GM23338 (cell line): ENCODE results near the gene ASB5. TPM values are rescaled to one million over a fixed set of nuclear protein-coding genes. Genes with fewer than 3 reads are reported as not detected.

Experiments
- ATAC-seq: fragments of 200-7000 bp; cut with Tn5 transposase; 3 replicates; pipeline ENCODE4 v1.9.1; 2020
- DNase-seq: peaks from one replicate; pipeline ENCODE4 v3.0.0-alpha.2; 2015; ENCODE audit warnings: low spot score
- H2AFZ ChIP-seq: fragments of 200-600 bp; sonication (generic); 2 replicates; pipeline ENCODE4 v1.8.0; 2016; ENCODE audit warnings: antibody characterized with exemption, mild to moderate bottlenecking, moderate library complexity
- H3F3A ChIP-seq: fragments of 200-600 bp; sonication (generic); replicated peaks from 2 replicates; pipeline ENCODE4 v1.8.0; 2017; ENCODE audit warnings: antibody characterized with exemption, mixed run types, low read depth
- H3K27ac ChIP-seq: fragments of 200-600 bp; sonication (generic); 2 replicates; pipeline ENCODE4 v1.6.1; 2016; ENCODE audit warnings: low read depth
- H3K27me3 ChIP-seq: fragments of 200-600 bp; sonication (generic); 2 replicates; pipeline ENCODE4 v1.8.0; 2016; ENCODE audit warnings: mild to moderate bottlenecking, mixed run types, moderate library complexity; ENCODE audit not compliant: insufficient read depth
- H3K36me3 ChIP-seq: fragments of 200-600 bp; sonication (generic); 2 replicates; pipeline ENCODE4 v1.8.0; 2016; ENCODE audit warnings: mild to moderate bottlenecking; ENCODE audit not compliant: insufficient read depth
- H3K4me1 ChIP-seq: fragments of 200-600 bp; sonication (generic); 2 replicates; pipeline ENCODE4 v1.8.0; 2016; ENCODE audit warnings: mild to moderate bottlenecking, moderate library complexity; ENCODE audit not compliant: insufficient read depth
- H3K4me2 ChIP-seq: fragments of 200-600 bp; sonication (generic); 2 replicates; pipeline ENCODE4 v1.7.1; 2017; ENCODE audit warnings: mixed run types
- H3K4me3 ChIP-seq: fragments of 200-600 bp; sonication (generic); 2 replicates; pipeline ENCODE4 v1.6.1; 2016; ENCODE audit warnings: mixed run types
- H3K79me2 ChIP-seq: fragments of 200-600 bp; sonication (generic); replicated peaks from 2 replicates; pipeline ENCODE4 v1.8.0; 2017; ENCODE audit warnings: mild to moderate bottlenecking; ENCODE audit not compliant: insufficient read depth
- H3K9me2 ChIP-seq: fragments of 200-600 bp; sonication (generic); 2 replicates; pipeline ENCODE4 v1.8.0; 2017; ENCODE audit not compliant: insufficient read depth
- H4K20me1 ChIP-seq: fragments of 200-600 bp; sonication (generic); replicated peaks from 2 replicates; pipeline ENCODE4 v1.8.0; 2017; ENCODE audit warnings: mild to moderate bottlenecking; ENCODE audit not compliant: insufficient read depth
- H3K27ac Mint-ChIP-seq: 2 replicates; pipeline ENCODE4 v1.8.0; 2020; ENCODE audit warnings: inconsistent platforms, mild to moderate bottlenecking, moderate library complexity, mixed read lengths
- H3K27me3 Mint-ChIP-seq: 3 replicates; pipeline ENCODE4 v1.8.0; 2022; ENCODE audit warnings: low read depth, mild to moderate bottlenecking, moderate library complexity, mixed read lengths, inconsistent platforms; ENCODE audit not compliant: insufficient read depth, poor library complexity
- H3K36me3 Mint-ChIP-seq: 3 replicates; pipeline ENCODE4 v1.8.0; 2021; ENCODE audit warnings: low read depth, mild to moderate bottlenecking, inconsistent platforms, moderate library complexity, mixed read lengths
- H3K4me1 Mint-ChIP-seq: 3 replicates; pipeline ENCODE4 v1.8.0; 2020; ENCODE audit warnings: mild to moderate bottlenecking, inconsistent platforms, mixed read lengths
- H3K4me3 Mint-ChIP-seq: 3 replicates; pipeline ENCODE4 v1.8.0; 2021; ENCODE audit warnings: moderate library complexity, mild to moderate bottlenecking, inconsistent platforms, mixed read lengths
- H3K9me3 Mint-ChIP-seq: 3 replicates; pipeline ENCODE4 v1.8.0; 2020; ENCODE audit warnings: moderate library complexity, mild to moderate bottlenecking, inconsistent platforms, mixed read lengths
- CREB1 ChIP-seq: fragments of 250-450 bp; sonication (Bioruptor Pico); IDR thresholded peaks from 2 replicates; pipeline ENCODE4 v1.5.0; 2020; ENCODE audit warnings: low read depth, mild to moderate bottlenecking, moderate library complexity
- EZH2phosphoT487 ChIP-seq: fragments of 200-600 bp; sonication (generic); IDR thresholded peaks from one replicate; pipeline ENCODE4 v1.8.1; 2018; ENCODE audit warnings: antibody characterized with exemption; ENCODE audit not compliant: unreplicated experiment
- JUNB ChIP-seq: IDR thresholded peaks from one replicate; pipeline ENCODE4 v1.6.1; 2016; ENCODE audit warnings: antibody characterized with exemption; ENCODE audit not compliant: unreplicated experiment
- NANOG ChIP-seq: IDR thresholded peaks from 2 replicates; pipeline ENCODE4 v1.6.1; 2016; ENCODE audit warnings: antibody characterized with exemption, borderline replicate concordance
- ZNF114 ChIP-seq: fragments of 250-450 bp; sonication (Bioruptor Pico); IDR thresholded peaks from 2 replicates; pipeline ENCODE4 v1.5.0; 2020; ENCODE audit warnings: mild to moderate bottlenecking, moderate library complexity
- ZNF331 ChIP-seq: fragments of 250-450 bp; sonication (Bioruptor Pico); IDR thresholded peaks from 2 replicates; pipeline ENCODE4 v1.5.0; 2020; ENCODE audit warnings: low read depth, mild to moderate bottlenecking, moderate library complexity
- polyA plus RNA-seq: library from polyadenylated mRNA; unstranded; fragments of >200 nt; fragmentation: Nextera tagmentation; extraction: Ambion mirVana; gene quantifications from 2 replicates; pipeline ENCODE4 v1.2.1, GENCODE V29; 2016
- total RNA-seq: library from RNA; depleted of rRNA; stranded (reverse); fragments of >200 nt; shearing (Covaris generic); gene quantifications from 2 replicates; pipeline ENCODE4 v1.2.3, GENCODE V29; 2014
- TF ChIP-seq, protein P1 (sequence below): IDR thresholded peaks from one replicate; pipeline ENCODE4 v1.6.1; 2018; ENCODE audit warnings: antibody characterized with exemption; ENCODE audit not compliant: unreplicated experiment
- TF ChIP-seq, protein P2 (sequence below): IDR thresholded peaks from 2 replicates; pipeline ENCODE4 v1.6.1; 2016; ENCODE audit warnings: antibody characterized with exemption
- TF ChIP-seq, protein P3 (sequence below): fragments of 250-450 bp; sonication (Bioruptor Pico); IDR thresholded peaks from 2 replicates; pipeline ENCODE4 v1.5.0; 2020; ENCODE audit warnings: mild to moderate bottlenecking, moderate library complexity

Gene ASB5
- total and polyA plus RNA-seq, 2 experiments from 2014 or later, result not detected

- H3K27me3 Mint-ChIP-seq, result peaks cover 4% of the 10 kb centered on the region
- H3K27ac ChIP-seq, result no peak overlapping the region
Observed at GRCh38 chr4:176207839-176208238, 61.2 kb downstream of the ASB5 start.

More at GRCh38 chr4:176207839-176208238, 61.2 kb downstream of the ASB5 start:
- Mint-ChIP-seq H3K27ac (no peak overlapping the region), H3K4me1 (peaks cover 15% of the 10 kb centered on the region), H3K4me3 (no peak overlapping the region), H3K9me3 (peaks cover 4% of the 10 kb centered on the region; the same call in 2 of the 3 replicates), H3K36me3 (no peaks in the 10 kb centered on the region)
- no peak overlapping the region for H3K4me3 ChIP-seq
- no peaks in the 10 kb centered on the region for H3F3A ChIP-seq
- no peaks in the 10 kb centered on the region for H4K20me1 ChIP-seq
- H3K79me2 ChIP-seq, result no peaks in the 10 kb centered on the region
- DNase-seq (no peak), ATAC-seq (no peak)
- peaks cover 6% of the 10 kb centered on the region for H3K9me2 ChIP-seq
- no peaks in the 10 kb centered on the region for H3K36me3 ChIP-seq
- H3K4me1 ChIP-seq, result no peaks in the 10 kb centered on the region
- no peak overlapping the region for H3K4me2 ChIP-seq
- TF ChIP-seq ZNF114 (no peak), CREB1 (CRISPR knock-in tag) (no peak), JUNB (no peak), EZH2phosphoT487 (no peak), ZNF331 (CRISPR knock-in tag) (no peak), NANOG (no peak)
- TF ChIP-seq, protein P1, sequence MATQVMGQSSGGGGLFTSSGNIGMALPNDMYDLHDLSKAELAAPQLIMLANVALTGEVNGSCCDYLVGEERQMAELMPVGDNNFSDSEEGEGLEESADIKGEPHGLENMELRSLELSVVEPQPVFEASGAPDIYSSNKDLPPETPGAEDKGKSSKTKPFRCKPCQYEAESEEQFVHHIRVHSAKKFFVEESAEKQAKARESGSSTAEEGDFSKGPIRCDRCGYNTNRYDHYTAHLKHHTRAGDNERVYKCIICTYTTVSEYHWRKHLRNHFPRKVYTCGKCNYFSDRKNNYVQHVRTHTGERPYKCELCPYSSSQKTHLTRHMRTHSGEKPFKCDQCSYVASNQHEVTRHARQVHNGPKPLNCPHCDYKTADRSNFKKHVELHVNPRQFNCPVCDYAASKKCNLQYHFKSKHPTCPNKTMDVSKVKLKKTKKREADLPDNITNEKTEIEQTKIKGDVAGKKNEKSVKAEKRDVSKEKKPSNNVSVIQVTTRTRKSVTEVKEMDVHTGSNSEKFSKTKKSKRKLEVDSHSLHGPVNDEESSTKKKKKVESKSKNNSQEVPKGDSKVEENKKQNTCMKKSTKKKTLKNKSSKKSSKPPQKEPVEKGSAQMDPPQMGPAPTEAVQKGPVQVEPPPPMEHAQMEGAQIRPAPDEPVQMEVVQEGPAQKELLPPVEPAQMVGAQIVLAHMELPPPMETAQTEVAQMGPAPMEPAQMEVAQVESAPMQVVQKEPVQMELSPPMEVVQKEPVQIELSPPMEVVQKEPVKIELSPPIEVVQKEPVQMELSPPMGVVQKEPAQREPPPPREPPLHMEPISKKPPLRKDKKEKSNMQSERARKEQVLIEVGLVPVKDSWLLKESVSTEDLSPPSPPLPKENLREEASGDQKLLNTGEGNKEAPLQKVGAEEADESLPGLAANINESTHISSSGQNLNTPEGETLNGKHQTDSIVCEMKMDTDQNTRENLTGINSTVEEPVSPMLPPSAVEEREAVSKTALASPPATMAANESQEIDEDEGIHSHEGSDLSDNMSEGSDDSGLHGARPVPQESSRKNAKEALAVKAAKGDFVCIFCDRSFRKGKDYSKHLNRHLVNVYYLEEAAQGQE, result no peak
- TF ChIP-seq, protein P2, sequence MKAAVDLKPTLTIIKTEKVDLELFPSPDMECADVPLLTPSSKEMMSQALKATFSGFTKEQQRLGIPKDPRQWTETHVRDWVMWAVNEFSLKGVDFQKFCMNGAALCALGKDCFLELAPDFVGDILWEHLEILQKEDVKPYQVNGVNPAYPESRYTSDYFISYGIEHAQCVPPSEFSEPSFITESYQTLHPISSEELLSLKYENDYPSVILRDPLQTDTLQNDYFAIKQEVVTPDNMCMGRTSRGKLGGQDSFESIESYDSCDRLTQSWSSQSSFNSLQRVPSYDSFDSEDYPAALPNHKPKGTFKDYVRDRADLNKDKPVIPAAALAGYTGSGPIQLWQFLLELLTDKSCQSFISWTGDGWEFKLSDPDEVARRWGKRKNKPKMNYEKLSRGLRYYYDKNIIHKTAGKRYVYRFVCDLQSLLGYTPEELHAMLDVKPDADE, result no peak
- TF ChIP-seq, protein P3, sequence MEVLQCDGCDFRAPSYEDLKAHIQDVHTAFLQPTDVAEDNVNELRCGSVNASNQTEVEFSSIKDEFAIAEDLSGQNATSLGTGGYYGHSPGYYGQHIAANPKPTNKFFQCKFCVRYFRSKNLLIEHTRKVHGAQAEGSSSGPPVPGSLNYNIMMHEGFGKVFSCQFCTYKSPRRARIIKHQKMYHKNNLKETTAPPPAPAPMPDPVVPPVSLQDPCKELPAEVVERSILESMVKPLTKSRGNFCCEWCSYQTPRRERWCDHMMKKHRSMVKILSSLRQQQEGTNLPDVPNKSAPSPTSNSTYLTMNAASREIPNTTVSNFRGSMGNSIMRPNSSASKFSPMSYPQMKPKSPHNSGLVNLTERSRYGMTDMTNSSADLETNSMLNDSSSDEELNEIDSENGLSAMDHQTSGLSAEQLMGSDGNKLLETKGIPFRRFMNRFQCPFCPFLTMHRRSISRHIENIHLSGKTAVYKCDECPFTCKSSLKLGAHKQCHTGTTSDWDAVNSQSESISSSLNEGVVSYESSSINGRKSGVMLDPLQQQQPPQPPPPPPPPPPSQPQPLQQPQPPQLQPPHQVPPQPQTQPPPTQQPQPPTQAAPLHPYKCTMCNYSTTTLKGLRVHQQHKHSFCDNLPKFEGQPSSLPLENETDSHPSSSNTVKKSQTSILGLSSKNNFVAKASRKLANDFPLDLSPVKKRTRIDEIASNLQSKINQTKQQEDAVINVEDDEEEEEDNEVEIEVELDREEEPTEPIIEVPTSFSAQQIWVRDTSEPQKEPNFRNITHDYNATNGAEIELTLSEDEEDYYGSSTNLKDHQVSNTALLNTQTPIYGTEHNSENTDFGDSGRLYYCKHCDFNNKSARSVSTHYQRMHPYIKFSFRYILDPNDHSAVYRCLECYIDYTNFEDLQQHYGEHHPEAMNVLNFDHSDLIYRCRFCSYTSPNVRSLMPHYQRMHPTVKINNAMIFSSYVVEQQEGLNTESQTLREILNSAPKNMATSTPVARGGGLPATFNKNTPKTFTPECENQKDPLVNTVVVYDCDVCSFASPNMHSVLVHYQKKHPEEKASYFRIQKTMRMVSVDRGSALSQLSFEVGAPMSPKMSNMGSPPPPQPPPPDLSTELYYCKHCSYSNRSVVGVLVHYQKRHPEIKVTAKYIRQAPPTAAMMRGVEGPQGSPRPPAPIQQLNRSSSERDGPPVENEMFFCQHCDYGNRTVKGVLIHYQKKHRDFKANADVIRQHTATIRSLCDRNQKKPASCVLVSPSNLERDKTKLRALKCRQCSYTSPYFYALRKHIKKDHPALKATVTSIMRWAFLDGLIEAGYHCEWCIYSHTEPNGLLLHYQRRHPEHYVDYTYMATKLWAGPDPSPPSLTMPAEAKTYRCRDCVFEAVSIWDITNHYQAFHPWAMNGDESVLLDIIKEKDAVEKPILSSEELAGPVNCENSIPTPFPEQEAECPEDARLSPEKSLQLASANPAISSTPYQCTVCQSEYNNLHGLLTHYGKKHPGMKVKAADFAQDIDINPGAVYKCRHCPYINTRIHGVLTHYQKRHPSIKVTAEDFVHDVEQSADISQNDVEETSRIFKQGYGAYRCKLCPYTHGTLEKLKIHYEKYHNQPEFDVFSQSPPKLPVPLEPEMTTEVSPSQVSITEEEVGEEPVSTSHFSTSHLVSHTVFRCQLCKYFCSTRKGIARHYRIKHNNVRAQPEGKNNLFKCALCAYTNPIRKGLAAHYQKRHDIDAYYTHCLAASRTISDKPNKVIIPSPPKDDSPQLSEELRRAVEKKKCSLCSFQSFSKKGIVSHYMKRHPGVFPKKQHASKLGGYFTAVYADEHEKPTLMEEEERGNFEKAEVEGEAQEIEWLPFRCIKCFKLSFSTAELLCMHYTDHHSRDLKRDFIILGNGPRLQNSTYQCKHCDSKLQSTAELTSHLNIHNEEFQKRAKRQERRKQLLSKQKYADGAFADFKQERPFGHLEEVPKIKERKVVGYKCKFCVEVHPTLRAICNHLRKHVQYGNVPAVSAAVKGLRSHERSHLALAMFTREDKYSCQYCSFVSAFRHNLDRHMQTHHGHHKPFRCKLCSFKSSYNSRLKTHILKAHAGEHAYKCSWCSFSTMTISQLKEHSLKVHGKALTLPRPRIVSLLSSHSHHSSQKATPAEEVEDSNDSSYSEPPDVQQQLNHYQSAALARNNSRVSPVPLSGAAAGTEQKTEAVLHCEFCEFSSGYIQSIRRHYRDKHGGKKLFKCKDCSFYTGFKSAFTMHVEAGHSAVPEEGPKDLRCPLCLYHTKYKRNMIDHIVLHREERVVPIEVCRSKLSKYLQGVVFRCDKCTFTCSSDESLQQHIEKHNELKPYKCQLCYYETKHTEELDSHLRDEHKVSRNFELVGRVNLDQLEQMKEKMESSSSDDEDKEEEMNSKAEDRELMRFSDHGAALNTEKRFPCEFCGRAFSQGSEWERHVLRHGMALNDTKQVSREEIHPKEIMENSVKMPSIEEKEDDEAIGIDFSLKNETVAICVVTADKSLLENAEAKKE (CRISPR knock-in tag), result no peak
- H3K27me3 ChIP-seq, result no peaks in the 10 kb centered on the region
- H2AFZ ChIP-seq, result no peak overlapping the region
